Gastrocnemius medialis (tissue), 4 donors: ENCODE data around the gene EFCAB11. TPM values are rescaled to one million over a fixed set of nuclear protein-coding genes. Genes with fewer than 3 reads are reported as not detected.
"Not testable (repeated sequence)": the region's sequence is repeated elsewhere in the genome, so short reads cannot be mapped to it uniquely, and the experiment has no call there.

Experiments used
- ATAC-seq, 2 donors: fragments of 150-250 bp; one replicate each; pipeline ENCODE4 v1.9.1; 2016
- DNase-seq, 2 donors: peaks; one replicate each; pipeline ENCODE4 v3.0.0-alpha.2; 2019
- H3K27ac ChIP-seq, 4 donors: fragments of 200-600 bp; sonication (generic); 1 replicate in 1 of 4; 2 replicates in 3 of 4; pipeline ENCODE4 v1.5.1; 2016 to 2018; ENCODE audit warnings: mild to moderate bottlenecking in 2 of 4, moderate library complexity in 1 of 4
- H3K27me3 ChIP-seq, 3 donors: fragments of 200-600 bp; sonication (generic) in 2 of 3; 1 replicate in 1 of 3; 2 replicates in 2 of 3; pipeline versions ENCODE4 v1.5.1 to v1.6.0; 2016 to 2019; ENCODE audit warnings: mild to moderate bottlenecking in 1 of 3, moderate library complexity in 1 of 3
- H3K36me3 ChIP-seq, 2 donors: fragments of 200-600 bp; sonication (generic) in 1 of 2; one replicate each; pipeline ENCODE4 v1.5.1; 2017 to 2018
- H3K4me1 ChIP-seq, 2 donors: fragments of 200-600 bp; sonication (generic) in 1 of 2; one replicate each; pipeline ENCODE4 v1.5.1; 2016 to 2017; ENCODE audit warnings: mild to moderate bottlenecking in 2 of 2
- H3K4me3 ChIP-seq, 4 donors: fragments of 200-600 bp; sonication (generic) in 3 of 4; 1 replicate in 1 of 4; 2 replicates in 3 of 4; pipeline ENCODE4 v1.5.1; 2016 to 2019; ENCODE audit warnings: mild to moderate bottlenecking in 2 of 4
- H3K9me3 ChIP-seq, 3 donors: fragments of 200-600 bp; sonication (generic) in 2 of 3; 1 replicate in 1 of 3; 2 replicates in 2 of 3; pipeline ENCODE4 v1.5.1; 2016 to 2019
- POLR2A ChIP-seq, 2 donors: fragments of 450-650 bp; IDR thresholded peaks; one replicate each; pipeline ENCODE4 v1.6.1; 2017; ENCODE audit warnings: antibody characterized with exemption in 2 of 2, mild to moderate bottlenecking in 2 of 2, moderate library complexity in 2 of 2
- in situ Hi-C, 4 donors: fragments of 200-750 bp; cut with MboI; loops; one replicate each; pipeline versions ENCODE4 v1.15.0 to v1.8.0; 2017; ENCODE audit warnings: low sequenced_read_pairs in 4 of 4
- intact Hi-C: fragments of 100-400 bp; cut with DNase I; formaldehyde crosslinking; loops from one replicate; pipeline ENCODE4 v1.15.1; 2023; ENCODE audit warnings: low total_unique reads
- total RNA-seq, 4 donors: library from RNA; depleted of rRNA; stranded (reverse); fragments of >200 nt; gene quantifications; one replicate each; pipeline versions ENCODE4 v1.1.0 to v1.2.3, GENCODE V29; 2016
- TF ChIP-seq, protein P1 (sequence below), 5 experiments: fragments of 450-650 bp in 3 of 5; fragments of 200-600 bp in 2 of 5; sonication (generic) in 2 of 5; IDR thresholded peaks in 4 of 5; conservative IDR thresholded peaks in 1 of 5; 1 replicate in 4 of 5; 2 replicates in 1 of 5; pipeline ENCODE4 v1.5.1; 2016 to 2019; ENCODE audit warnings: antibody characterized with exemption in 5 of 5, mild to moderate bottlenecking in 3 of 5, moderate library complexity in 3 of 5

EFCAB11 gene
- total RNA-seq, 4 donors from 2014 or later: 0.69 to 1.6 (median 1.6) TPM

DNA sequence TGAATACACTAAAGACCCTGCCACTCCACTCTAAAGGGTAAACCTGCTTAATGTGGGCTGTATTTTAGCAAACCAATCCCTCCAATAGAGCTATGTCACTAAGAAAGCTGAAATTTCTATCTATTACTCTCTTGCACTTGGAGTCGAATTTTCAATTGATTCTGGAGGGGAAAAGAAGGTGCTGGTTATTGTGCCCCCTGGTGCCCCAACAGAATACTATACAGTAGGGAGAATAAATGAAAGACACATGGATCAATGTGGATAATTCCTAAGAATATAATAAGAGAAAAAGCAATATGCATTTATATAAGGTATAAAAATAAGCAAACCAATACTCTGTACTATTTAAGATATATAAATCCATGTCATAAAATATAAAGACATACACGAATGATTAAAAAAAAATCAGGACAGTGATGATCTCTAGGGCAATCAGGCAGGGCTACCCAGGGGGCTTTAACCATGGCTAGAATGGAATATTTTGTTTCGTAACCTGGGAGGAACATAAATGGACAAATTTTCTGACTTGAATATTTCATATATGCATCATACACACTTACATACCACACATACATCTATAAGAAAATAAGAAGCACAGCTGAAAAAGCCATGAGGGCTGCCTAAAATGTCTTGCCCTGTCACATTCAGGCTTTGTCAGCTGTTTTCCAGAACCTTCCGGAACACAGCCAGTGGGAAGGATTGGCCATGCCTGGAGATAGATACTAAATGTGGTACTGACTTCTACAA is 54.4 kb downstream of the EFCAB11 start:
- TF ChIP-seq, protein P1, sequence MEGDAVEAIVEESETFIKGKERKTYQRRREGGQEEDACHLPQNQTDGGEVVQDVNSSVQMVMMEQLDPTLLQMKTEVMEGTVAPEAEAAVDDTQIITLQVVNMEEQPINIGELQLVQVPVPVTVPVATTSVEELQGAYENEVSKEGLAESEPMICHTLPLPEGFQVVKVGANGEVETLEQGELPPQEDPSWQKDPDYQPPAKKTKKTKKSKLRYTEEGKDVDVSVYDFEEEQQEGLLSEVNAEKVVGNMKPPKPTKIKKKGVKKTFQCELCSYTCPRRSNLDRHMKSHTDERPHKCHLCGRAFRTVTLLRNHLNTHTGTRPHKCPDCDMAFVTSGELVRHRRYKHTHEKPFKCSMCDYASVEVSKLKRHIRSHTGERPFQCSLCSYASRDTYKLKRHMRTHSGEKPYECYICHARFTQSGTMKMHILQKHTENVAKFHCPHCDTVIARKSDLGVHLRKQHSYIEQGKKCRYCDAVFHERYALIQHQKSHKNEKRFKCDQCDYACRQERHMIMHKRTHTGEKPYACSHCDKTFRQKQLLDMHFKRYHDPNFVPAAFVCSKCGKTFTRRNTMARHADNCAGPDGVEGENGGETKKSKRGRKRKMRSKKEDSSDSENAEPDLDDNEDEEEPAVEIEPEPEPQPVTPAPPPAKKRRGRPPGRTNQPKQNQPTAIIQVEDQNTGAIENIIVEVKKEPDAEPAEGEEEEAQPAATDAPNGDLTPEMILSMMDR (IDR thresholded peaks at IDR 0.05 in 4 of 5, conservative IDR thresholded peaks at IDR 0.05 in 1 of 5): peak in 4 of 5 experiments; percentile 26 to 50 (median 46)
- no peak for TF ChIP-seq POLR2A (IDR thresholded peaks at IDR 0.05)
- DNase-seq (no peak), ATAC-seq (no peak)
- in situ Hi-C loops: loop anchor here in 3 of 4 donors (25.0 kb wide), 3 partner anchors 463 to 1238 kb away; no protein-coding TSS in a partner anchor
- no peaks in the 10 kb centered on the region for H3K36me3 ChIP-seq
- H3K4me3 ChIP-seq: no peak overlapping the region
- peaks cover 4 to 7% of the 10 kb centered on the region in 2 donors for H3K4me1 ChIP-seq
- no peaks in the 10 kb centered on the region for H3K9me3 ChIP-seq
- intact Hi-C loops: no loop called here
- H3K27ac ChIP-seq: no peak overlapping the region
- H3K27me3 ChIP-seq: no peaks in the 10 kb centered on the region

DNA sequence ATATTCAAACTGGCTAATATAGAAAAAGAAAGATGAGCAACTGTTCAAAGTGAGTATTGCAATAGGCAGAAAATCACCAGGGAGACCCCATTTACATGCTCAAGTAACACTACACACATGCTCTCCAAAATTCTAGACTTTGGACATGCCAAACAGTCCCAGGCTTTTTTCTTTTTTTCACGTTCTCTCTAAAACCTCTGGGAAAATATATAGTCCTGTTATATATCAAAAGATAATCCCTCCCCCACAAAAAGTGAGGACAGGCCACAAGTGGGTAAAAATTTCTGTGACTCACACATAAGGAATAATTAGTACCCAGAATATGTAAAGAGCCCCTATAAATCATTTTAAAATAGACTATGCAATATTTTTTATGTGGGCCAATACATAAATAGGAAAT is 55.2 kb downstream of the EFCAB11 start:
- Histone ChIP-seq H3K4me3 (no peak overlapping the region), H3K27me3 (no peaks in the 10 kb centered on the region), H3K27ac (no peak overlapping the region), H3K9me3 (no peaks in the 10 kb centered on the region), H3K4me1 (peaks cover 4 to 7% of the 10 kb centered on the region in 2 donors), H3K36me3 (no peaks in the 10 kb centered on the region)
- TF ChIP-seq POLR2A (IDR thresholded peaks at IDR 0.05): no peak
- TF ChIP-seq, protein P1 (IDR thresholded peaks at IDR 0.05 in 4 of 5, conservative IDR thresholded peaks at IDR 0.05 in 1 of 5): no peak
- intact Hi-C loops: no loop called here
- DNase-seq (no peak), ATAC-seq (no peak)
- in situ Hi-C loops: no loop called here

DNA sequence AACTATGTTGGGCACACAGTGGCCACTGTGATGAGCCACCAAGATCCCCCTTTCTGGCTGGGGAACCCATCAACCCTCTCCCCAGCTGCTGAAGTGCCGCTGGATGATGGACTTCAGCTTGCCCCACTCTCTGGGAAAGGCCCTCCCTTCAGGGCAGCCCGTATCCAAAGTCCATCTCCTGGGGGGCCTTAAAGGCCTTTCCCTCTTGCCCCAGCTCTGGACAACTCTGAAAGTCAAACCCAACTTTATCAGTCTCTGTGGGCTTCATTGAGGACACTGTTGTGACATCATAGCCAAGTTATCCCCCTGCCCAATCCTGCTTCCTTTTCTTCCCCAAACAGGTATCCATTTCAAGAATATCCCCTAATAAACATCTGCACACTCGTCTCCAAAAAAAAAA is 61.1 kb downstream of the EFCAB11 start:
- H3K36me3 ChIP-seq, H3K27me3 ChIP-seq, in situ Hi-C loops, intact Hi-C loops, H3K4me1 ChIP-seq, ATAC-seq, DNase-seq, H3K4me3 ChIP-seq, H3K9me3 ChIP-seq, H3K27ac ChIP-seq: not testable (repeated sequence)

DNA sequence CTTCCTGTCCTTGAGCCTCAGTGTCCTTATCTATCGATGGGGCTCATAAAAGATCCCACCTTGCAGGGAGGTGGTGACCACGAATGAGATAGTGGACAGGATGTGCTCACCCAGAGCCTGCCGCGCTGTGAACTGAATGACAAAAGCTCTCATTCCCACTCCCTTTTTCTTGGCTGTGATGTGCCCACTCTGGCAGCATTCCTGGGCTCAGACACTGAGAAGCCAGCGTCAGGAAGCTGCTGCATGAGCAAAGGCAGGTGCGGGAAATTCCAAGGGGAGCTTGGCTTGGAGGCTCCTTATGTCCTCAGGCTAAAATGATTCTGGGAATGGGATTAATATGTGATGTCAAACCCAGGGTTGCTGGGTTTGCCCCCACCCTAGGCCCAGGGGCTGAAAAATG is 61.6 kb downstream of the EFCAB11 start:
- TF ChIP-seq POLR2A (IDR thresholded peaks at IDR 0.05): no peak
- TF ChIP-seq, protein P1 (IDR thresholded peaks at IDR 0.05 in 4 of 5, conservative IDR thresholded peaks at IDR 0.05 in 1 of 5): no peak
- intact Hi-C loops (no loop called here), in situ Hi-C loops (no loop called here)
- no peak for DNase-seq
- H3K36me3 ChIP-seq: no peaks in the 10 kb centered on the region
- no peak overlapping the region for H3K27ac ChIP-seq
- no peaks in the 10 kb centered on the region for H3K9me3 ChIP-seq
- no peak overlapping the region for H3K4me3 ChIP-seq
- H3K27me3 ChIP-seq: no peaks in the 10 kb centered on the region
- H3K4me1 ChIP-seq: no peaks in the 10 kb centered on the region
- ATAC-seq: no peak

DNA sequence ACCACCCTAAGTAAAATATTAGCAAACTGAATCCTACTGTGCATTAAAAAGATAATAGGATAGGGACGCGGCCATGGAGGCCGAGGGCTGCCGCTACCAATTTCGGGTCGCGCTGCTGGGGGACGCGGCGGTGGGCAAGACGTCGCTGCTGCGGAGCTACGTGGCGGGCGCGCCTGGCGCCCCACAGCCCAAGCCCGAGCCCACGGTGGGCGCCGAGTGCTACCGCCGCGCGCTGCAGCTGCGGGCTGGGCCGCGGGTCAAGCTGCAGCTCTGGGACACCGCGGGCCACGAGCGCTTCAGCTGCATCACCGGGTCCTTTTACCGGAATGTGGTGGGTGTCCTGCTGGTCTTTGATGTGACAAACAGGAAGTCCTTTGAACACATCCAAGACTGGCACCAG is 62.8 kb downstream of the EFCAB11 start:
- in situ Hi-C loops, H3K27ac ChIP-seq, H3K4me3 ChIP-seq, H3K36me3 ChIP-seq, H3K4me1 ChIP-seq, H3K27me3 ChIP-seq, H3K9me3 ChIP-seq, DNase-seq, ATAC-seq, intact Hi-C loops: not testable (repeated sequence)
